ENCODE measurements around the gene GRAP2. TPM values are rescaled to one million over a fixed set of nuclear protein-coding genes. Genes with fewer than 3 reads are reported as not detected.

GRAP2 gene
- total and polyA plus RNA-seq, 2 of the 13 experiments (the other 11 are each of a cell fraction or from before 2014, with no cell fraction given), result 0.15 TPM; not detected in 1

DNA sequence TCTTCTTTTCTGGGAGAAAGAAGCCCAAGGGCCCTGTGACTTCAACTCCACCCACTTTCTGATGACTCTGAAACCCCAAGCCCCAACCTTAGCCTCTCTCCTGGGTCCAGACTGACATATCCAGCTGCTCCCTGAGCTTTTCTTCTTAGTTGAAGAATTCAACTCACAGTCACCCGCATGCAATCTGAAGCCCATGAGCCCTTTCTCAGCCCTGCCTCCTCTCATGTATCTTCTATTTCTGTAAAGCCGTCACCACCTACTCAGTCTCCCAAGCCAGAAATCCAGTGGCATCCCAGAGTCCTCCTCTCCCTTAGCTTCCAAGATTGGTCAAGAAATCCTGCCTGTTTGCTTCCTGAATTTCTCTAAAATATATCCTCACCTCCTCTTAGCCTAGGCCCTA is 52.2 kb downstream of the GRAP2 start:
- H3K36me3 ChIP-seq (replicated peaks in 1 of 2; ENCODE audit: control insufficient read depth in 1 of 2, insufficient read depth in 2 of 2, low read length in 2 of 2), result no peaks in the 10 kb centered on the region
- POLR2A ChIA-PET, result no interaction called here
- H3K27ac ChIP-seq (ENCODE audit: extremely low read length, insufficient read depth, low read length), result no peak overlapping the region
- no peaks in the 10 kb centered on the region for H3K79me2 ChIP-seq (ENCODE audit: insufficient read depth, low read length)
- H3K27me3 ChIP-seq (ENCODE audit: control insufficient read depth in 1 of 2, insufficient read depth in 2 of 2, low read length in 2 of 2), result no peaks in the 10 kb centered on the region; a peak in 1 of 5 replicates
- no peak for DNase-seq (ENCODE audit: low spot score)
- in situ Hi-C loops (cut with HindIII; ENCODE audit: extremely low pct_ligation_motif_present, low pct_unique_long_range_greater_than_20kb), result no loop called here
- no TSS peak for BruUV-seq (replicated peaks)
- intact Hi-C loops (cut with micrococcal nuclease; ENCODE audit: unreplicated experiment), result no loop called here
- H2AFZ ChIP-seq (ENCODE audit: low read length), result no peak overlapping the region
- no peaks in the 10 kb centered on the region for H3K9me3 ChIP-seq (ENCODE audit: low read length)
- no peak overlapping the region for H3K4me3 ChIP-seq (replicated peaks in 1 of 3; ENCODE audit: insufficient read depth in 1 of 3, low read depth in 2 of 3, low read length in 3 of 3)
- no peaks in the 10 kb centered on the region for H4K20me1 ChIP-seq (ENCODE audit: insufficient read depth, low read length)
- H3K4me2 ChIP-seq (ENCODE audit: low read depth, low read length), result no peak overlapping the region
- H3K9ac ChIP-seq (ENCODE audit: insufficient read depth, low read depth, low read length), result no peak overlapping the region
- 59% methylated on average over 2 of the region's 2 CpGs for WGBS (ENCODE audit: low lambda C conversion rate)
- peaks cover 11% of the 10 kb centered on the region; the same call in 1 of the 2 replicates for H3K4me1 ChIP-seq (ENCODE audit: insufficient read depth, low read length)
- CTCF ChIA-PET (ENCODE audit: low intra/inter-chr PET ratio, low total read pairs), result no interaction called here
- no peak for TF ChIP-seq EEA1 (CRISPR knock-in tag; IDR thresholded peaks at IDR 0.05; ENCODE audit: borderline replicate concordance)
- TF ChIP-seq MLLT10 (CRISPR knock-in tag; IDR thresholded peaks at IDR 0.05), result no peak
- no peak for TF ChIP-seq NCOR1 (IDR thresholded peaks at IDR 0.05; ENCODE audit: borderline replicate concordance, low read length)
- TF ChIP-seq SALL2 (CRISPR knock-in tag; IDR thresholded peaks at IDR 0.05), result no peak
- no peak for TF ChIP-seq ZNF547 (CRISPR knock-in tag; IDR thresholded peaks at IDR 0.05)
- TF ChIP-seq ZNF556 (CRISPR knock-in tag; IDR thresholded peaks at IDR 0.05; ENCODE audit: borderline replicate concordance), result no peak
- TF ChIP-seq, protein P1, sequence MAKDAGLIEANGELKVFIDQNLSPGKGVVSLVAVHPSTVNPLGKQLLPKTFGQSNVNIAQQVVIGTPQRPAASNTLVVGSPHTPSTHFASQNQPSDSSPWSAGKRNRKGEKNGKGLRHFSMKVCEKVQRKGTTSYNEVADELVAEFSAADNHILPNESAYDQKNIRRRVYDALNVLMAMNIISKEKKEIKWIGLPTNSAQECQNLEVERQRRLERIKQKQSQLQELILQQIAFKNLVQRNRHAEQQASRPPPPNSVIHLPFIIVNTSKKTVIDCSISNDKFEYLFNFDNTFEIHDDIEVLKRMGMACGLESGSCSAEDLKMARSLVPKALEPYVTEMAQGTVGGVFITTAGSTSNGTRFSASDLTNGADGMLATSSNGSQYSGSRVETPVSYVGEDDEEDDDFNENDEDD (CRISPR knock-in tag; IDR thresholded peaks at IDR 0.05; ENCODE audit: borderline replicate concordance), result no peak
- TF ChIP-seq TSC22D2 (CRISPR knock-in tag; IDR thresholded peaks at IDR 0.05; ENCODE audit: borderline replicate concordance), result no peak
- no peak for TF ChIP-seq ELF1 (CRISPR knock-in tag; IDR thresholded peaks at IDR 0.05)
- TF ChIP-seq ZC3H13 (CRISPR knock-in tag; IDR thresholded peaks at IDR 0.05), result no peak
- TF ChIP-seq NCOA5 (CRISPR knock-in tag; IDR thresholded peaks at IDR 0.05), result no peak
- TF ChIP-seq BRCA1 (CRISPR knock-in tag; IDR thresholded peaks at IDR 0.05), result no peak
- TF ChIP-seq GATAD2A (CRISPR knock-in tag; IDR thresholded peaks at IDR 0.05), result no peak
- no peak for ATAC-seq
- no peak for FAIRE-seq

Measured in HepG2 (cell line).